Stimulated activated CD4-positive, alpha-beta T cell treated with anti-CD3 and anti-CD28 coated beads, Interleukin-1b, Interleukin-23, amount 100 ng/mL, for 48 hours (primary cell): ENCODE results near the gene MFAP1.
"Not testable (repeated sequence)": the region's sequence is repeated elsewhere in the genome, so short reads cannot be mapped to it uniquely, and the experiment has no call there.

Experiments used
- DNase-seq: peaks from one replicate; pipeline ENCODE4 v3.0.0-alpha.2; 2020

The MFAP1 gene, protein sequence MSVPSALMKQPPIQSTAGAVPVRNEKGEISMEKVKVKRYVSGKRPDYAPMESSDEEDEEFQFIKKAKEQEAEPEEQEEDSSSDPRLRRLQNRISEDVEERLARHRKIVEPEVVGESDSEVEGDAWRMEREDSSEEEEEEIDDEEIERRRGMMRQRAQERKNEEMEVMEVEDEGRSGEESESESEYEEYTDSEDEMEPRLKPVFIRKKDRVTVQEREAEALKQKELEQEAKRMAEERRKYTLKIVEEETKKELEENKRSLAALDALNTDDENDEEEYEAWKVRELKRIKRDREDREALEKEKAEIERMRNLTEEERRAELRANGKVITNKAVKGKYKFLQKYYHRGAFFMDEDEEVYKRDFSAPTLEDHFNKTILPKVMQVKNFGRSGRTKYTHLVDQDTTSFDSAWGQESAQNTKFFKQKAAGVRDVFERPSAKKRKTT

DNA sequence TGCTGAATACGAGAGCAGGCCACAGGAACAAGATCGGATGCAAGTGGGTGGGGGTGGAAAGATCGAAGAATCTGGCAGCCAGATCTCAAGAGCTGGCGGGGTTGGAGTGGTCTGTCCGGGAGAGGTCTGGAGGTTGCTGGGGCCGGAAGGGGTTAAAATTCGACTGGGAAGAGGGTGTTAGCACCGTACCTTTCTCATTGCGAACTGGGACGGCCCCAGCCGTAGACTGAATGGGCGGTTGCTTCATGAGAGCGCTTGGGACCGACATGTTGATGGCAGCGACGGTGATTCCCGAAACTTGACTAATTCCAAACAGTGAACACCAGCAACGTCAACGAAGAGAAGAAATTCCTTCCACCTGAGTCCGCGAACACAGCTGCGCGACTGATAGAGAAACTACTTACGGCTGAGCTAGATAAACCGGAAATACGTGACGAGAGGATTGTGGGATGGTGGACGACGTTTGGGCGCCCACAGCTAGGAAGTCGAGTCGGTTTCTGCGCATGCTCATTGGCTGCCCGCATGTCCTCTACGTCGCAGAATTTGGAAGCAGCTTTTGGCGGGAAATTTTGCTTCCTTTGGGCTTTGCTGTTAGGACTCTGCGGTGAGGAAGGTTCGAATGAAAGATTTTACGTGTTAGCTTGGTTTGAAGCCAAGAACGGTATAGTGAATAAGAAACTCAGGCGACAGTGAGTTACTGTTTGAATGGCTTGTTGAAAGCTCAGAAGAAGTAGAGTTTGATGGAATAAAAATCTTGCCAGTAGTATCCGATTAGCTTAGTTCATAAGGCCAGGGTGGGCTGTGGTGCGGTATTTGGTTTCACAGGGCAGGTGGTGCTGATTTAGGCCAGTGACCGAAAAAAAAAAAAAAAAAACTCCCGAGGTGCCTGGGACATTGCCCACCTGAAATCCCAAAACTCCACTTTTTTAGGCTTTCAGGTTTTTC lies at the start of gene MFAP1:
Gene MFAP1, minus strand, starts transcription at position 389 of the 945 bp plus-strand sequence. Its CDS starts 121 bp downstream, at position 268.
- DNase-seq: peak; percentile 94

DNA sequence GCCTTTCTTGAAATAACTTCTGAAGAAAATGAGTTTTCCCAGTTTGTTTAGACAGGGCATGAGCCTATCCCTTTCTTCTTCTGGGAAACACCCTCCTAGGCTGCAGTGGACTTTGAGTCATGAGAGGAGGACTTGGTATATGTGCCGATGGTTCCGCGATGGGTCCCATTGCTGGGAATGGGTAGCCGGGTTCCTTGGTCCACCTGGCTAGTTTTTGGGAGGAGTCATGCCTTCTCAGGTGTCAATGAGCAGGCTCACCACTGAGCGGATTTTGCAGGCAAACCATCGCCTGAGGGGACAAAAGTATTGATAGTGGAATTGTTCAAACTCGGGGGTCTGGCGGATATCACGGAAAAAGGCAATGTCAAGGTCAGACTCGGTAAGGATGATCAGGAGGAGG lies 49.2 kb upstream of the MFAP1 start:
- no peak for DNase-seq

DNA sequence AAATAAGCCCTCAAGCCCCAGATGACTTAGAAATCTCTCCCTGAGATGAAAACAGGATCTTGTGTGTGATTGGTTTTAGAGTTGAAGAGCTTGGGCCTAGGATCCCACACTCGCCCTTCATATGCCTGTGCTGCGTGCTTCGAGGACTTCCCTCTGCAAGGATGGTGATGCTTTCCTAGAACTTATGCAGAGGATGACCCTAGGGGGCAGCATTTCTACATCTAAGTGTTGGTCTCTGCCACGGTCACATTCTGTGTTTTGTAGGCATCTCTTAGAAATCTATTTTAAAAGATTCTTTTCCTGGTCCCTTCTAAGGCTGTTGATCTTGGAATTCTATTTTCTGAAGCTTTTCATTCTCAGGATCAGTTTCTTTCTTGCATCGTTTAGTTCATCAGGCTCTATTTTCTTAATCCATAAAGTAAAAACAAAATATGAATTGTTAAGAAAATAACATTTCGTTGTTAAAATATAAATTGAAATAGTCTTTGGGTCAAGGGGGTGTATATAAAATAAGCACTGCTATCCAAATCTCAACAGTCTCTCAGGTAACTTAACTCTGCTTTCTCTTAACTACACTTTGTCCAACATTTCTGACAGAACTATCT lies 48.0 kb upstream of the MFAP1 start:
- no peak for DNase-seq

DNA sequence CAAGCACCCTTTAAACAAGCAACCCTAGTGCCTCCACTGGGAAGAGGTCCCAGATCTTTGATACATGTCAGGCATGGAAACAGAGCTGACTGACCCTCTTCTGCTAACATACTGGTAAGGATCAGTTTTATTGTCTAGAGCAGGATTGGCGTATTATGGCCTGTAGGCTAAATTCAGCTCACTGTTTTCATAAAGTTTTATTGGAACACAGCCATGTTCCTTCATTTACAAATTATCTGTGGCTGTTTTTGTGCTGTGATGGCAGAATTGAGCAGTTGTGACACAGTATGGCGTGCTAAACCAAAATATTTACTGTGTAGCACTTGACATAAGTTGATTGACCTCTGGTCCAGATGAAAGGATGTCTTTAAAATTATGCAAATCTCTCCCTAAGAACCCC lies 47.3 kb upstream of the MFAP1 start:
- no peak for DNase-seq

DNA sequence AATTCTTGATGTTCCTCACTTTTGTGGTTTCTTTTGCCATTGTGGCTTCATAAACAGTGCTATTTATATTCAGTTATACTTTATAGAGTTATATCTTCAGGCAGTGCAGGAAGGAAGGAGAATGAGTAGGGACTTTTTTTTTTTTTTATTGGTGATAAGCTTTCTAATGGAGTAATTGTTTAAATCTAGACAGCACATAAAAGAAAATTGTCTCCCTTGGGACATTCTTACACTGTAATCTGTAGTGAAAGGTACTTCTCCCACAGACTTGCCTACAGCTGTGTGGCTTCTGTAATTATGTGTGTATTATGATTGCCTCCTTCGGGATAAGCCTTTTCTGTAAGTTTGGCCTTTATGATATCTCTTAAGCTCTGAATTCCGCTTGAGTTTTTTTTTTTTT lies 43.9 kb upstream of the MFAP1 start:
- no peak for DNase-seq

DNA sequence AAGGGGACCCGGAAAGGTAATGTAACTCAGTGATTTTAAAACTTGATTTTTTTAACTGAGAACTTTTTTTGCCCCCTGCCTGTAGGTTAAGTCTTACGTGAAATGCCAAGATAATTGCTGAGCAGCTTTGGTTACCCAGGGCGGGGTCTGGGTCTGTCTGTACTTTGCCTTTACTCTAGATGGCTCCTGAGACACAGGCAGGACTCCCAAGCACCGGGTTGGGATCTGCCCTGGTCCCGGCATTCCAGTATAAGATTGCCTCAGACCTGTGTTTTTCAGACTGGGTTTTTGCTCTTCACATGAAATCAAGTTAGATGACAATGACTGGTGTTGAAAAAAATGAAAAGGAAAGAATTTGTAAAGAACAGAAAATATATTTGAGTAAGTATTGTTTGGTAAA lies 42.6 kb upstream of the MFAP1 start:
- DNase-seq: no peak

DNA sequence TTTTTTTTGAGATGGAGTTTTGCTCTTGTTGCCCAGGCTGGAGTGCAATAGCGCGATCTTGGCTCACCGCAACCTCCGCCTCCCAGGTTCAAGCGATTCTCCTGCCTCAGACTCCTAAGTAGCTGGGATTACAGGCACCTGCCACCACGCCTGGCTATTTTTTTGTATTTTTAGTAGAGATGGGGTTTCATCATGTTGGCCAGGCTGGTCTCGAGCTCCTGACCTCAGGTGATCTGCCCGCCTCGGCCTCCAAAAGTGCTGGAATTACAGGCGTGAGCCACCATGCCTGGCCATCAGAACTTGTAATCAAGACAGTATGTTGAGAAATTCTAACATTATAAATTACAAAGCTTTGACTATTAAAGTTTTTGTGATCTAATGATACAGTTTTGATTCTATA lies 42.1 kb upstream of the MFAP1 start:
- DNase-seq: not testable (repeated sequence)

DNA sequence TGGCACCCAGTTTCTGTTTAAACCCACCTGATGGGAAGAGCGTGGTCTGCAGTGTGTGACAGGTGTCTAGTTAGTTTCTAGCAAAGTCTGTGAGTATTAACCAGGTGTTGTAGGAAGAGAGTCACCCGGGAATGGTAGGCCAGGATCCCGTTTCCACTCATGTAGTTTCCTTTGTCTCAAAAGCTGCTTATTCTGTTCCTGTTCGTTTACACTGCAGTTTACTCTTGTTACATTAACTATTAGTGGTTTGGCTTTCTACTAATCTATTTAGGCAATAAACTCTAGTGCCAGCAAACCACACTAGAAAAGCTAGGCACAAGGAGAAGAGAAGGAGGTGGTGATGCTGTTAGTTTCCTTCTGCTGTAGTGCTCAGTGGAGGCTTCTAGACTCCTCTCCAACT lies 35.1 kb upstream of the MFAP1 start:
- DNase-seq: no peak

DNA sequence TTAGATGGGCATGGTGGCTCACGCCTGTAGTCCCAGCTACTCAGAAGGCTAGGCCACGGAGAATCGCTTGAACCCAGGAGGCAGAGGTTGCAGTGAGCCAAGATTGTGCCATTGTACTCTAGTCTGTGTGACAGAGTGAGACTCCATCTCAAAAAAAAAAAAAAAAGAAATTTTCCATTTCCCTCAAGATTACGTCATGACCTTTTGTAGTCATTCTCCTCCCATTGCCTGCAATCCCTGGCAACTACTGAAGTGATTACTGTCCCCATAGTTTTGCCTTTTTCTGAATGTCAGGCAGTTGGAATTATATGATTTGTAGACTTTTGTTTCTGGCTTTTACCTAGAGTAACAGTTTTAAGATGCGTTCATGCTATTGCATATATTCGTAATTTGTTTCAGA lies 30.3 kb upstream of the MFAP1 start:
- no peak for DNase-seq

DNA sequence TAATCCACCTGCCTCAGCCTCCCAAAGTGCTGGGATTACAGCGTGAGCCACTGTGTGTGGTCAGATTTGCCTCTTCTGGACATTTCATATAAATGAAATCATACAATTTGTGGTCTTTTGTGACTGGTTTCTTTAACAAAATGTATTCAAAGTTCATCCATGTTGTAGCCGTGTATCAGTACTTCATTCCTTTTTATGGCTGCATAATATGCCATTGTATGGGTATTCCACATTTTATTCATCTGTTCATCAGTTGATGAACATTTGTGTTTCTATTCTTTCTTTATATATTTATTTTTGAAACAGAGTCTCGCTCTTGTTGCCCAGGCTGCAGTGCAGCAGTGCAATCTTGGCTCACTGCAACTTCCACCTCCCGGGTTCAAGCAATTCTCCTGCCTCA lies 28.1 kb upstream of the MFAP1 start:
- DNase-seq: no peak

DNA sequence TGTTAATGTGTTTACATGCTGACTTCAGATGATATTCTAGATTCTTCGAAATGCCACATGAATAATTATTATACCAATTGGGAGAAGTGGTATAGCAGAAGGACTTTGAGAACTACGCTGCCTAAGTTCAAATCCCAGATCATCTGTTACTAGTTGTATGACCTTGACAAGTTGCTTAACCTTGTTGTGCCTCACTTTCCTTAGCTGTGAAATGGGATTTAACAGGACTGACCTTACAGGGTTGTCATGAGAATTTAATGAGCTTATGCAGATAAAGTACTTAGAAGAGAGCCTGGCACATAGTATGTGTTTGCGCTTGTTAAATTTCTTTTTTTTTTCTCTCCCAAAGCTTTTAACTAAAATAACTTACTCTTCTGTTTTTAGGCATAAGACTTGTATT lies 26.8 kb upstream of the MFAP1 start:
- no peak for DNase-seq

DNA sequence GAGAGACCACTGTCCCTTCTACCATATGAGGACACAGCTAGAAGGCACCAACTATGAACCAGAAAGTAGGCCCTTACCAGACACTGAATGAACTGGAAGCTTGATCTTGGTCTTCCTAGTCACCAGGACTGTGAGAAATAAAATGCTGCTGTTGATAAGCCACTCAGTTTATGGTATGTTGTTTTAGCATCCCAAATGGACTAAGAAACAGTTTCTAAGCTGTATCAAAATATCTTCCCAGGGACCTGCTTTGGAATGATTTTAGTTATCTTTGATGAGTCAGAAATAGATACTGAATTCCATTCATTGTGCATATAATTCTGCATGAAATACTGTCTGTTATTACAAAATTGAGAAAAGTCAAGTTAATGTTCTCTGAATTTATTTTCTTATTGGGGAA lies 20.9 kb upstream of the MFAP1 start:
- no peak for DNase-seq

DNA sequence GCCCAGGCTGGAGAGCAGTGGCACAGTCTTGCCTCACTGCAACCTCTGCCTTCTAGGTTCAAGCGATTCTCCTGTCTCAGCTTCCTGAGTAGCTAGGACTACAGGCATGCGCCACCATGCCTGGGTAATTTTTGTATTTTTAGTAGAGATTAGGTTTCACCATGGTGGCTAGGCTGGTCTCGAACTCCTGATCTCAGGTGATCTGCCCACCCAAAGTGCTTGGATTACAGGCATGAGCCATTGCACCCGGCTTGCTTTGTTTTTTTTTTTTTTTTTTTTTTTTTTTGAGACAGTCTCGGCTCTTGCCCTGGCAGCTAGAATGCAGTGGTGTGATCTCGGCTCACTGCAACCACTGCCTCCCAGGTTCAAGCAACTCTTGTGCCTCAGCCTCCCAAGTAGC lies 8.0 kb upstream of the MFAP1 start:
- DNase-seq: not testable (repeated sequence)

DNA sequence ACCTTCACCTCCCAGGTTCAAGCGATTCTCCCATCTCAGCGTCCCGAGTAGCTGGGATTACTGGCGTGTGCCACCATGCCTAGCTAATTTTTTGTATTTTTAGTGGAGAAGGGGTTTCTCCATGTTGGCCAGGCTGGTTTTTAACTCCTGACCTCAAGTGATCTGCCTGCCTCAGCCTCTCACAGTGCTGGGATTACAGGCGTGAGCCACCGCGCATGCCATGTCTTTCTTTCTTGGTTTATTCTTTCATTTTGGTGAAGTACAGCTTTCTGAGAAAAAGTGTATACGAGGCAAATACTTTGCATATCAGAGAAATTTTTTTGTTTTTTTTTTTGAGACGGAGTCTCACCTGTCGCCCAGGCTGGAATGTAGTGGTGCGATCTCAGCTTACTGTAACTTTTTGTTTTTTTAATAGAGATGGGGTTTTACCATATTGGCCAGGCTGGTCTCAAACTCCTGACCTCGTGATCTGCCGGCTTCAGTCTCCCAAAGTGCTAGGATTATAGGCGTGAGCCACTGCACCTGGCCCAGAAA lies 7.1 kb upstream of the MFAP1 start:
- not testable (repeated sequence) for DNase-seq

DNA sequence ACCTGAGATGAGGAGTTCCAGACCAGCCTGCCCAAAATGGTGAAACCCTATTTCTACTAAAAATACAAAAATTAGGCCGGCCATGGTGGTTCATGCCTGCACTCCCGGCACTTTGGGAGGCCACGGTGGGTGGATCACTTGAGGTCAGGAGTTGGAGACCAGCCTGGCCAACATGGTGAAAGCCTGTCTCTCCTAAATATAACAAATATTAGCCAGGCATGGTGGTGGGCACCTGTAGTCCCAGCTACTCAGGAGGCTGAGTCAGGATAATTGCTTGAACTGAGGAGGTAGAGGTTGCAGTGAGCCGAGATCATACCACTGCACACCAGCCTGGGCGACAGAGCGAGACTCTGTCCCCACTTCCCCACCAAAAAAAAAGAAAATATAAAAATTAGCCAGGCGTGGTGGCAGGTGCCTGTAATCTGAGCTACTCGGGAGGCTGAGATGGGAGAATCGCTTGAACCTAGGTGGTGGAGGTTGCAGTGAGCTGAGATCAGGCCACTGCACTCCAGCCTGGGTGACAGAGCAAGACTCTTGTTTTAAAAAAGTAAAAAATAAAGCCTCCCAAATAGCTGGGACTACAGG lies 6.3 kb upstream of the MFAP1 start:
- not testable (repeated sequence) for DNase-seq

DNA sequence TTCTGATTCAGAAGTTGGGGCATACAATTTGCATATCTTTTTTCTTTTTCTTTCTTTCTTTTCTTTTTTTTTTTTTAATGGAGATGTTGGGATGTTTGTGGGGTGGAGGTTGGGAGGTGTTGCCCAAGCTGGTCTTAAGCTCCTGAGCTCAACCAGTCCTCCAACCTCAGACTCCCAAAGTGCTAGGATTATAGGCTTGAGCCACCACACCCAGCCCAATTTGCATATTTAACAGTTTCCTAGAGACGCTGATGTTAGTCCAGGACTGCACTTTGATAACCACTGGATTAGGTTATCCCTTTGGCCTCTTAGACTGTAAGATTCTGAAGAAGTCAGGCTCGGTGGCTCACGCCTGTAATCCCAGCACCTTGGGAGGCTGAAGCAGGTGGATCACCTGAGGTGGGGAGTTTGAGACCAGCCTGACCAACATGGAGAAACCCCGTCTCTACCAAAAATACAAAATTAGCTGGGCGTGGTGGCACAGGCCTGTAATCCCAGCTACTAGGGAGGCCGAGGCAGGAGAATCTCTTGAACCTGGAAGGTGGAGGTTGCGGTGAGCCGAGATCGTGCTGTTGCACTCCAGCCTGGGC lies 5.6 kb upstream of the MFAP1 start:
- not testable (repeated sequence) for DNase-seq

DNA sequence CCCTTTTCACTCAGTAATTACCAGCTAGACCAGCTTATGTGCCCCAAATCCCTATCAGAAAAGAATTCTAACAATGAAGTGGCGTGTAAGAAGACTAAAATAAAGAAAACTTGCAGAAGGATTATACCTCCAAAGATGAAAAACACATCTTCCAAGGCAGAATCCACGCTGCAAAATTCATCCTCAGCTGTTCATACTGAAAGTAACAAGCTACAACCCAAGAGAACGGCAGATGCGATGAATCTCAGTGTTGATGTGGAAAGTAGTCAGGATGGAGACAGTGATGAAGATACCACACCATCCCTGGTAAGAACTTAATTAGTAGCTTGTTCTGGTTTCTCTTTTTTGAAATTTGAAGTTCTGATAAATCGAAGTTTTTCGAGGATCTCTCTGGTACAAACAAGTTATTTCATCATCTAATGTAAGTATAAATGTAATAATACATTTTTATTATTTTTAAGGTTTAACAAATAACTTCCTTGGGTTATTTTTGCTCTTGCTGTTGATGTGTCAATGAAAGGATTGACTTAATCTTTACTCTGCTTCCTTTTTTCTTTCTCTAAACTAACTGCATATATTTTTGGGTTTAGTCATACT lies 3.7 kb upstream of the MFAP1 start:
- peak; percentile 41 for DNase-seq

DNA sequence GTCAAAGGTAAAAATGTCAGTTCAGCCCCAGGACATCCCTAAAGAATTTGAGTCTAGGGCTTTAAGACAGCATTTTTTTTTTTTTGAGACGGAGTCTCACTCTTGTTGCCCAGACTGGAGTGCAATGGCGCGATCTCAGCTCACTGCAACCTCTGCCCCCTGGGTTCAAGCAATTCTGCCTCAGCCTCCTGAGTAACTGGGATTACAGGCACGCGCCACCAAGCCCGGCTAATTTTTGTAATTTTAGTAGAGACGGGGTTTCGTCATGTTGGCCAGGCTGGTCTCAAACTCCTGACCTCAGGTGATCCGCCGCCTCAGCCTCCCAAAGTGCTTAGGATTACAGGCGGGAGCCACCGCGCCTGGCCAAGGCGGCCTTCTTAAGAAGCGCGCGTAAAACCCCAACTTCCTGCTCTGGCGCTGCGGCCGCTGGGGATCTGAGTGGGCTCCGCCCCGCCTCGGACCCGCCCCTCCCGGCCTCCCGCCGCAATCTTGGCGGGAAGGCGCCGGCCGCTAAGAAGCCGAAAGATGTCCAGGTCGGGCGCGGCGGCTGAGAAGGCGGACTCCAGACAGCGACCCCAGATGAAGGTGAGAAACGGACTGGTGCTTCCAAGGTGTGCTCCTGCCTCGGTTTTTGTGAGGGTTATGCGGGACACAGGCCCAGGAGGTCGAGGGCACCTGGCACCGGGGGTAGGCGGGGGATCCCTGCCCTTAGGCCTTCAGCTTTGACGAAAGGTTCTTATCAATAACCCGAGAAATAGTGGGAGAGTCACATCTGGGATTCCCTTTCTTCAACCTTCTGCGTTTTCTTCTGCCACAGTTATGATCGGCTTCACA lies 2.2 kb upstream of the MFAP1 start, which contains the start of gene WDR76:
Gene WDR76, plus strand, starts transcription at position 495 of the 834 bp plus-strand sequence. Its CDS starts 31 bp downstream, at position 526.
- peak; percentile 85 for DNase-seq

DNA sequence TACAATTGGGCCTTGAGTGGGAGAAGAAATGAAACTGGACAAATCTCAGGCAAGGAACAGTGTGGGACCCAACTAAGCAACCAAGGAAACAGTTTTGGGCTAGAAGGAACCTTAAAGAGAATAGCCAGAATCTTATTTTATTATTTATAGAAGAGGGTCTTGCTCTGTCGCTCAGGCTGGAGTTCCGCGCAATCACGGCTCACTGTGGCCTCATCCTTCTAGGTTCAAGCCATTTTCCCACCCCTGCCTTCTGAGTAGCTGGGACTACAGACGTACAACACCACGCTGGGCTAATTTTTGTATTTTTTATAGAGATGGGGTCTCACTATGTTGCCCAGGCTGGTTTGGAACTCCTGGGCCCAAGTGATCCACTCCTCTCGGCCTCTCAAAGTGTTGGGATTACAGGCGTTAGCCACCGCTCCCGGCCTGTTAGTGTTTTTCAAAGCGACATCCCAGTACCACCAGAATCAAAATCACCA lies 1.6 kb upstream of the MFAP1 start:
- DNase-seq: no peak

DNA sequence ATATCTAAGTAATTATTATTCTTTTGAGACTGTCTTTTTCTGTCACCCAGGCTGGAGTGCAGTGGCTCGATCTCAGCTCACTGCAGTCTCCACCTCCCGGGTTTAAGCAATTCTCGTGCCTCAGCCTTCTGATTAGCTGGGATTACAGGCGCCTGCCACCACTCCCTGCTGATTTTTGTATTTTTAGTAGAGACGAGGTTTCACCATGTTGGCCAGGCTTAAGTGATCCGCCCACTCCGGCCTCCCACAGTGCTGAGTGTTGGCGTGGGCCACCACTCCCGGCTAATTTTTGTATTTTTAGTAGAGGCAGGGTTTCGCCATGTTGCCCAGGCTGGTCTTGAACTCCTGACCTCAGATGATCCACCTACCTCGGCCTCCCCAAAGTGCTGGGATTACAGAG lies 815 bp upstream of the MFAP1 start:
- not testable (repeated sequence) for DNase-seq

DNA sequence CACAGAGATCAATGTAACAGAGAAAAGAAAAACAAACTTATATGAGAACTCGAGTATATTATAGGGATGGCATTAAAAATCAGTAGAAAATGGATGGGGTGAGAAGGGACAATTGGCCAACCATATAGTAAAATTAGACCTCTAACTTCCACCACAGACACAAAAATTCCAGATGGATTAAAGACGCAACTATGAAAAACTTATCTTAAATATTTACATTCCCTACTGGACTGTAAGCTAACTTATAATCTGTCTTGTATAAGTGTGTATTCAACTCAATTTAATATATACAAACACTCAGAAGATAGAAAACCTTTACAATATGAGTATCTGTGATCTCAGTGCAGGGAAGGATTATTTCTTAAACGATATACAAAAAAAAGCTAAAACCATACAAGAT lies 3.0 kb downstream of the MFAP1 start:
- no peak for DNase-seq
